Measurements from ENCODE around the gene HELZ2.
"Not testable (repeated sequence)": the region's sequence is repeated elsewhere in the genome, so short reads cannot be mapped to it uniquely, and the experiment has no call there.

The HELZ2 gene

DNA sequence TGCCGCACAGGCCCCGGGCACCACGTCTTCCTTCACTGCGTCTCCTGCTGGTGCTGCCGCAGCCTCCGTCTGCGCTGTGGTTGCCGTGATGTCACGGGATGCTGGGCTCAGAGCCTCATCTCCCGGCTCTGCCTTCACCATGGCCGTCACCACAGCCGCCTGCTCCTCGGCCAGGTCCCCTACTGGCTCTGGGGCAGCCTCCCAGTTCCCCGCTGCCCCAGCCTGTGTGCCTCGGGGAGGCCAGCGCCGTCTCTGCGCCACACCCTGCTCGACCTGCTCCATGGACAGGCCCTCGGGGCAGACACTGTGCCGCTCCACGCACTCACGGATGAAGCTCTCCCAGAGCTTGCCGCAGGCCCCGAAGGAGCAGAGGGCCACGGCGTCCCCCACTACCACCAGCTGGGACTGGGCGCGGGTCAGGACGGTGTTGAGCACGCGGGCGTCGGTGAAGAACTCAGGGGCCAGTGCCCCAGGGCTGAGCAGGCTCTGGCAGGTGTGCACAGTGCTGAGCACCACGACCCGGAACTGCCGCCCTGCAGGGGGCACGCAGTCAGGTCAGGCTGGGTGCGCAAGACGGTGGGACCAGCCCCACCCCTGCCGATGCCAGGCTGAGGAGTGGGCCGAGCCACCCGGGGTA lies 8.2 kb downstream of the HELZ2 start:
- Mint-ChIP-seq H3K4me1 (ENCODE audit: low read depth) (peaks cover 18% of the 10 kb centered on the region), H3K4me3 (no peak overlapping the region), H3K27ac (no peak overlapping the region), H3K36me3 (ENCODE audit: low read depth) (peaks cover 23% of the 10 kb centered on the region), H3K27me3 (ENCODE audit: low read depth) (no peaks in the 10 kb centered on the region), H3K9me3 (no peaks in the 10 kb centered on the region)

DNA sequence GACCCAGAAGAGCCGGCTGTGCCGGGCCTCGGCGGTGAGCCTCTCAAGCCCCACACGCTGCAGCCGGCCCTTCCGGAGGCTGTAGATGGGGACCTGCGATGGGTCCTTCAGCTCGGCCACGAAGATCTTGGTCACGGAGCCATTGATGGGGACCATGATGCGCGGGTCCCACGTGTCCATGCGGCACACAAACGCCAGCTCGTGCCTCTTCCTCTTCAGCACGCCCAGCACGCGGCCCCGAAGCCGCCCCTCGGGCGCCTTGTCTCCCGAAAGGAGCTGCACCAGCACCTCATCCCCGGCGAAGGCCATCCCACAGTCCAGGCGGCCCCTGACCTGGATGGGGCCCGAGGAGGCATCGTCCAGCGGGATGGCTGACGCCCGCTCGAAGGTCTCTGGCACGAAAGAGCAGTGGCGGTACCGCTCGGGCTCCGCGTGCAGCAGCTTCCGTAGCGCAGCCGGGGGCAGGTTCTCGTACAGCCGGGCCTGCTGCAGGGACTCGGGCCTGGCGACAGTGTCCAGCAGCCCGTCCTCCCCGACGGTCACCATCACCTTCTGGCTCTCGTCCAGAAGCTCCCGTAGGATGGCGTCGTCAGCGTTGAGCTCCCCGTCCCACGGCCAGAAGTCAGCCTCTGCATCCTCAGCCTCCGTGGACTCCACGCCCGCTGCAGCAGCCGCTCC lies 8.9 kb downstream of the HELZ2 start:
- Mint-ChIP-seq H3K4me1 (ENCODE audit: low read depth) (peaks cover 18% of the 10 kb centered on the region), H3K27ac (no peak overlapping the region), H3K36me3 (ENCODE audit: low read depth) (peaks cover 27% of the 10 kb centered on the region), H3K4me3 (no peak overlapping the region), H3K27me3 (ENCODE audit: low read depth) (no peaks in the 10 kb centered on the region), H3K9me3 (no peaks in the 10 kb centered on the region)

GRCh38 chr20:63564036-63564810 lies 9.8 kb downstream of the HELZ2 start:
- Mint-ChIP-seq H3K27ac (no peak overlapping the region), H3K27me3 (ENCODE audit: low read depth) (no peaks in the 10 kb centered on the region), H3K9me3 (no peaks in the 10 kb centered on the region), H3K4me1 (ENCODE audit: low read depth) (peaks cover 15% of the 10 kb centered on the region), H3K36me3 (ENCODE audit: low read depth) (peaks cover 25% of the 10 kb centered on the region), H3K4me3 (no peak overlapping the region)

DNA sequence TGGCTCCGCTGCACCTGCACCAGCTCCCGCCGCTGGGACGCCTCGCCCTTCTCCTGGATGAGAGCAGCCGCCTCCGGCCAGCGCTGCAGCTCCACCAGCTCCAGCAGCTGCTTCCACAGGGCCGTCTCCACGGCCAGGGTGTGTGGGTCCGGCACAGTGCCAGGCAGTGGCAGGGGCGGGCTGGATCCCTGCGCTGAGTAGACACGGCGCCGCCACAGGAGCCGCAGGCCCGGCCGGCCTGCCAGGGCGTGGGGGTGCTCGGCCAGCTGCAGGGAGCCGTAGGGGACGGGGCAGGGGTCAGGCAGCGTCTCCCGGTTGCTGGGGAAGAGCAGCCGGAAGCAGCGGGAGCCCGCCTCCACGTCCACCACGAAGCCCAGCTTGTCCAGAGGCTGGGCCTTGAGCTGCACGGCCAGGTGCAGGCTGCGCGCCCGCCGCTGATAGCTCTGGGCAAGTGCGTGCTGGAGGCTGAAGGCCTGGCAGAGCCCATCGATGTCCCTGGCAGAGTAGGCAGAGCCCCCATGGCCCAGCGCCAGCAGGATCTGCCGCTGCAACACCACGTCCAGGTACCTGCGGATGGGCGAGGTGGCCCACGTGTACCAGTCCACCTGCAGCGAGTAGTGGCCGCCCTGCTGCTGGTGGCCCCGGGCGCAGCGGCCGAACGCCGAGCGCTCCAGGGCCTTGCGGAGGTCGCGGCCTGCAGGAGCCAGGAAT lies 10.7 kb downstream of the HELZ2 start:
- Mint-ChIP-seq H3K27me3 (ENCODE audit: low read depth) (no peaks in the 10 kb centered on the region), H3K4me1 (ENCODE audit: low read depth) (peaks cover 11% of the 10 kb centered on the region), H3K27ac (no peak overlapping the region), H3K36me3 (ENCODE audit: low read depth) (peaks cover 24% of the 10 kb centered on the region), H3K4me3 (no peak overlapping the region), H3K9me3 (no peaks in the 10 kb centered on the region)

- peaks cover 19% of the 10 kb centered on the region for H3K36me3 Mint-ChIP-seq (ENCODE audit: low read depth)
- peaks cover 3% of the 10 kb centered on the region for H3K4me1 Mint-ChIP-seq (ENCODE audit: low read depth)
- H3K27ac Mint-ChIP-seq: no peak overlapping the region
- H3K4me3 Mint-ChIP-seq: no peak overlapping the region
- H3K27me3 Mint-ChIP-seq (ENCODE audit: low read depth): no peaks in the 10 kb centered on the region
- H3K9me3 Mint-ChIP-seq: no peaks in the 10 kb centered on the region
Measured at GRCh38 chr20:63562461-63563224, 11.4 kb downstream of the HELZ2 start.

DNA sequence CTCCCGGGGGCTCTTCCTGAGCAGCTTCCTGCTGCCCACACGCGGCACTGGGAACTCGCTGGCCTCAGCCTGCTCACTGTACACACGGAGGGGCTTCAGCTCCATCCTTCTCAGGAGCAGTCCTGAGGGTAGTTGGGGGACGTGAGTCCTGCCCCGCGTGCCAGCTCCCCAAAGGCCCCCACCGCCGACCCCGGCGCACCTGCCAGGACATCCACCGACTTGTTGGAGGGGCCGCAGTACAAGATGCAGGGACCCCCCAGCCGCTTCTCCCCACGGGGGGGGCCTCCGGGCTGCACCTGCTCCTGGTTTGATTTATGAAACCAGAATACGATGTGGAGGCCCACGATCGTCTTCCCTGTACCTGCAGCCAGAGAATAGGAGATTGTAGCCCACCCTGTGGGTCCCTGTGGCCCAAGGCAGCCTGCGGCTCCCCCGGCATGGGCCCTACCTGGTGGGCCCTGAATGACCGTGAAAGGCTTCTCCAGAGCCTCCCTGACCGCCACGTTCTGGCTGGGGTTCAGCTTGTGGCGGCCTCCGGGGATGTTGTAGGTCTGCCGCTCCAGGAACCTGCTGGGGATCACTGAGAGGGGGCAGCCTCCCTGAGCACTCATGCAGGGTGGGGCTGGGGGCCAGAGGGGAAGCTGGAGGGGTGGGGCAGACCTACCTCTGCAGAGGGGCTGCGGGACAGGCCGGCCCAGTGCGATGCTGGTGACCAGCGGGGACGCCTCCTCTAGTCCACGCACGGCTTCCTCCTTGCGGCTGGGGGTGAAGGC lies 12.2 kb downstream of the HELZ2 start:
- H3K27ac Mint-ChIP-seq: no peak overlapping the region
- H3K4me3 Mint-ChIP-seq: no peak overlapping the region
- no peaks in the 10 kb centered on the region for H3K27me3 Mint-ChIP-seq (ENCODE audit: low read depth)
- peaks cover 18% of the 10 kb centered on the region for H3K36me3 Mint-ChIP-seq (ENCODE audit: low read depth)
- peaks cover 1% of the 10 kb centered on the region for H3K4me1 Mint-ChIP-seq (ENCODE audit: low read depth)
- H3K9me3 Mint-ChIP-seq: no peaks in the 10 kb centered on the region

DNA sequence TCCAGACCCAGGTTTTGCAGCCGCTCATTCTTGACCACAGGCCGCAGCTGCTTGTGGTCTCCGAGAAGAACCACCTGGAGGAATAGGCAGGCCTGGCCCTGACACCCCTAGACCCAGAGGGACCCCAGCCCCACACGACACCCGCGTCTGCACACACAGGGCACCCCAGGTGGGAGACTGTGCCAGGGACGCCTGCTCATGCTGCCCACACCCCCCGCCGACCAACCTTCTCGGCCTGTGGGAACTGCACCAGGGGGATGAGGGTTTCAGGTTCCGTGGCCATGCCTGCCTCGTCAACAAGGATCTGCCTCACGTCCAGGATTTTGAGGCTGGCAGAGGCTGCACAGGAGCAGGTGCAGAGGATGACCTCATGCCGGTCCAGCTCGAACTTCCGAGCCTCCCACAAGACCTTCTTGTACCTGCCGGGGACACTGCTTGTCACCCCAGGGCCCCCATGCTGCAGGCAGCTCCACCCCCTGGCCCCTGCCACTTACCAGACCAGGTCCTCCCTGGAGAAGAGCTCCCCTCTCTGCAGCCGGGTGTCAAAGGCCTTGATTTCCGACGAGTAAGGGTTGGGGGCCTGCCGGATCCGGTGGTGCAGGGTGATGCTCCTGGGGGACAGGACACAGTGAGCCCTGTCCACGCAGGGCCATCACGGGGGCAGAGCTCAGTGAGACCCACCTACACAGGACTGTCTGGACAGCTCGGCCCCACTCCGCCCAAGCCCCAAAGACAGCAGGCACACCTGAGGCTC lies 13.0 kb downstream of the HELZ2 start:
- no peaks in the 10 kb centered on the region for H3K27me3 Mint-ChIP-seq (ENCODE audit: low read depth)
- peaks cover 18% of the 10 kb centered on the region for H3K36me3 Mint-ChIP-seq (ENCODE audit: low read depth)
- no peak overlapping the region for H3K27ac Mint-ChIP-seq
- H3K4me1 Mint-ChIP-seq (ENCODE audit: low read depth): peaks cover 1% of the 10 kb centered on the region
- H3K9me3 Mint-ChIP-seq: no peaks in the 10 kb centered on the region
- H3K4me3 Mint-ChIP-seq: no peak overlapping the region

GRCh38 chr20:63560333-63560805 lies 13.7 kb downstream of the HELZ2 start:
- Mint-ChIP-seq H3K9me3 (no peaks in the 10 kb centered on the region), H3K4me3 (no peak overlapping the region), H3K4me1 (ENCODE audit: low read depth) (peaks cover 1% of the 10 kb centered on the region), H3K27ac (no peak overlapping the region), H3K27me3 (ENCODE audit: low read depth) (no peaks in the 10 kb centered on the region), H3K36me3 (ENCODE audit: low read depth) (peaks cover 15% of the 10 kb centered on the region)

GRCh38 chr20:63559485-63560332 lies 14.3 kb downstream of the HELZ2 start:
- not testable (repeated sequence) for H3K4me1 Mint-ChIP-seq (ENCODE audit: low read depth); H3K4me3 Mint-ChIP-seq; H3K9me3 Mint-ChIP-seq; H3K27ac Mint-ChIP-seq; H3K27me3 Mint-ChIP-seq (ENCODE audit: low read depth)
- H3K36me3 Mint-ChIP-seq (ENCODE audit: low read depth): peaks cover 15% of the 10 kb centered on the region

GRCh38 chr20:63558804-63559484 lies 15.1 kb downstream of the HELZ2 start:
- Mint-ChIP-seq H3K27ac (no peak overlapping the region), H3K4me1 (ENCODE audit: low read depth) (peaks cover 1% of the 10 kb centered on the region), H3K4me3 (no peak overlapping the region)

DNA sequence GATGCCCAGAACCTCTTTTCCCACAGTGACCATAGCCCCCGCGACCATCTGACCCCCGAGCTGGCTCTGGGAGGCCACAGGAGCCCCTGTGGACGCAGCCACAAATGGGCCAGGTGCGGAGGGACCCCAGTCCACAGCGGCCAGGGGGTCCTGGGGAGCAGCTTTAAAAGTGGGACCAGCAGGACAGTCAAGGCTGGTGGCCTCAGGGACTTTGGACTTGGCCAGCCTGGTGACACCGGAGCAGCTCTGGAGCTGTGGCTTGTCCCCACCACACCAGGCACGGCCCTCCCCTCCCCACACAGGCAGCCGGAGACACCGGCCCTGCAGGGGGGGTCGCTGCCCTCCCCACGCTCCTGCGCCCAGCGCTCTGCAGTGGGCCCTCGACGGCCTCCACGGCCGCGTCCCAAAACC lies 16.6 kb downstream of the HELZ2 start:
- Mint-ChIP-seq H3K4me3 (no peak overlapping the region), H3K27me3 (ENCODE audit: low read depth) (peaks cover 5% of the 10 kb centered on the region), H3K9me3 (no peaks in the 10 kb centered on the region), H3K36me3 (ENCODE audit: low read depth) (peaks cover 13% of the 10 kb centered on the region), H3K4me1 (ENCODE audit: low read depth) (peaks cover 6% of the 10 kb centered on the region), H3K27ac (no peak overlapping the region)

More at GRCh38 chr20:63558804-63559484, 15.1 kb downstream of the HELZ2 start:
- H3K36me3 Mint-ChIP-seq (ENCODE audit: low read depth): peaks cover 13% of the 10 kb centered on the region
- H3K9me3 Mint-ChIP-seq: no peaks in the 10 kb centered on the region
- no peaks in the 10 kb centered on the region for H3K27me3 Mint-ChIP-seq (ENCODE audit: low read depth)

All from T-helper 1 cell treated with Interleukin-12 subunit alpha and Interleukin-12 subunit beta and Interleukin-4 antibody, amounts not matched to agents 30 μg/mL and 1 μg/mL, for 36 hours (primary cell).